ENCODE data around the gene DNAI1.

DNA sequence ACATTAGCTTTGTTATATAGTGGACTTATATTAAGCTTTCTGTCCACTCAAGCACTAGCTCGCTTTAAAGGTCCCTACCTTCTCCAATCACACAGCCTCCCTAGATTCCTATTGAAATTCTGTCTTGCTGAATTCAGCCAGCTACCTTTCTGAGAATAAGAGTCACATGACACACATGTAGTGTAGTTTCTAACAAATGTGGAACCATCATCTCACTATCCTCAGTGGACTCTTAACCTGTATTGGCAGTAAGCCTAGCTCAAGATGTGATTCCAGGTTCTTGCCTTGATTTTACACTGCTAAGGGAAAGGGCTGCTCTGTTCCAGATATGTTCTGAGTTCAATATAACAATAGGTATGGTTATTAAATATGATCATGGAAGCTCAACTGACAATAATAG, 11.7 kb upstream of the DNAI1 start:
- TF ChIP-seq, protein P1, sequence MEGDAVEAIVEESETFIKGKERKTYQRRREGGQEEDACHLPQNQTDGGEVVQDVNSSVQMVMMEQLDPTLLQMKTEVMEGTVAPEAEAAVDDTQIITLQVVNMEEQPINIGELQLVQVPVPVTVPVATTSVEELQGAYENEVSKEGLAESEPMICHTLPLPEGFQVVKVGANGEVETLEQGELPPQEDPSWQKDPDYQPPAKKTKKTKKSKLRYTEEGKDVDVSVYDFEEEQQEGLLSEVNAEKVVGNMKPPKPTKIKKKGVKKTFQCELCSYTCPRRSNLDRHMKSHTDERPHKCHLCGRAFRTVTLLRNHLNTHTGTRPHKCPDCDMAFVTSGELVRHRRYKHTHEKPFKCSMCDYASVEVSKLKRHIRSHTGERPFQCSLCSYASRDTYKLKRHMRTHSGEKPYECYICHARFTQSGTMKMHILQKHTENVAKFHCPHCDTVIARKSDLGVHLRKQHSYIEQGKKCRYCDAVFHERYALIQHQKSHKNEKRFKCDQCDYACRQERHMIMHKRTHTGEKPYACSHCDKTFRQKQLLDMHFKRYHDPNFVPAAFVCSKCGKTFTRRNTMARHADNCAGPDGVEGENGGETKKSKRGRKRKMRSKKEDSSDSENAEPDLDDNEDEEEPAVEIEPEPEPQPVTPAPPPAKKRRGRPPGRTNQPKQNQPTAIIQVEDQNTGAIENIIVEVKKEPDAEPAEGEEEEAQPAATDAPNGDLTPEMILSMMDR (IDR thresholded peaks at IDR 0.05; ENCODE audit: insufficient read depth, low read length), result no peak
- no peak for TF ChIP-seq POLR2AphosphoS5 (IDR thresholded peaks at IDR 0.05; ENCODE audit: low read depth)
- TF ChIP-seq, protein P2, sequence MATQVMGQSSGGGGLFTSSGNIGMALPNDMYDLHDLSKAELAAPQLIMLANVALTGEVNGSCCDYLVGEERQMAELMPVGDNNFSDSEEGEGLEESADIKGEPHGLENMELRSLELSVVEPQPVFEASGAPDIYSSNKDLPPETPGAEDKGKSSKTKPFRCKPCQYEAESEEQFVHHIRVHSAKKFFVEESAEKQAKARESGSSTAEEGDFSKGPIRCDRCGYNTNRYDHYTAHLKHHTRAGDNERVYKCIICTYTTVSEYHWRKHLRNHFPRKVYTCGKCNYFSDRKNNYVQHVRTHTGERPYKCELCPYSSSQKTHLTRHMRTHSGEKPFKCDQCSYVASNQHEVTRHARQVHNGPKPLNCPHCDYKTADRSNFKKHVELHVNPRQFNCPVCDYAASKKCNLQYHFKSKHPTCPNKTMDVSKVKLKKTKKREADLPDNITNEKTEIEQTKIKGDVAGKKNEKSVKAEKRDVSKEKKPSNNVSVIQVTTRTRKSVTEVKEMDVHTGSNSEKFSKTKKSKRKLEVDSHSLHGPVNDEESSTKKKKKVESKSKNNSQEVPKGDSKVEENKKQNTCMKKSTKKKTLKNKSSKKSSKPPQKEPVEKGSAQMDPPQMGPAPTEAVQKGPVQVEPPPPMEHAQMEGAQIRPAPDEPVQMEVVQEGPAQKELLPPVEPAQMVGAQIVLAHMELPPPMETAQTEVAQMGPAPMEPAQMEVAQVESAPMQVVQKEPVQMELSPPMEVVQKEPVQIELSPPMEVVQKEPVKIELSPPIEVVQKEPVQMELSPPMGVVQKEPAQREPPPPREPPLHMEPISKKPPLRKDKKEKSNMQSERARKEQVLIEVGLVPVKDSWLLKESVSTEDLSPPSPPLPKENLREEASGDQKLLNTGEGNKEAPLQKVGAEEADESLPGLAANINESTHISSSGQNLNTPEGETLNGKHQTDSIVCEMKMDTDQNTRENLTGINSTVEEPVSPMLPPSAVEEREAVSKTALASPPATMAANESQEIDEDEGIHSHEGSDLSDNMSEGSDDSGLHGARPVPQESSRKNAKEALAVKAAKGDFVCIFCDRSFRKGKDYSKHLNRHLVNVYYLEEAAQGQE (IDR thresholded peaks at IDR 0.05; ENCODE audit: insufficient replicate concordance, low read depth), result no peak
